HG02981 (cell line): Measurements from ENCODE around the gene NOG.

Experiments
- ATAC-seq: cut with Tn5 transposase; IDR thresholded peaks from one replicate; pipeline ENCODE4 v1.9.1; 2021; ENCODE audit warnings: mild to moderate bottlenecking, moderate library complexity; ENCODE audit not compliant: unreplicated experiment

The NOG gene

DNA sequence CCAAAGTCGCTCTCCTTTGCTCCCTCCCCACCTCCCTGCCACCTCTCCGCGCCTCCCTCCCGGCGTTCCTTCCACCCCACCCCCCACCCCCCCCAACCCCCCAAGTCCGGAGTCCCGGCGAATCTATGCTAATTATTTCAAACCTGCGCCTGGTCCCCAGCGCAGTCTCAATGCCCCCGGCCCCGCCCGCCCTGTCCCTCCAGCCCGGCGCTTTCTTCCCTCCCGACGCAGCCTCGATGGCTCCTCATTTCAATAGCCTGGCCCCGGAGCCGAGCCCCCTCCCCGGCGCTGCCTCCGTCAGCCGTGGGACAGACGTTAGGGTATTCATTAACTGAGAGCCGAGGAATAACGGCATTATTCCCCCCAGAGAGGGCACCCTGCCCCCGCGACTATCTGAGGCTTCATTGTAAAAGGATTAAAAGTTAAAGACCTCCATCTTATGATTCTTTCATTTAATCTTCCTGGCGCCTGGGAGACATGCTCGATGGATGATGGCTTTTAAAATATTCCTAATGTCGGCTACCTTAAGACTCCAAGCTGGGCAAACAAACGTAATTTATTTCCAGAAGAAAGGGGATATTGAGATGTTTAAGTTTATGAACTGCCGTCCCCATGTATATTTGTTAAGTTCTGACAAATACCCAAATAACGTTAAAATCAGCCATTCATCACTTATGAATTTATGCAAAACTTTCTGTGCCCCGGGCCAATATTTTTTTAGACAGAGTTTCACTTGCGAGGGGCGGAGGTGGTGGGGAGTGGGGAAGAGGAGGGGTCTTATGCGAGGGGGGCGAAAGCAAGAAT, 3.4 kb downstream of the NOG start:
- no peak for ATAC-seq

DNA sequence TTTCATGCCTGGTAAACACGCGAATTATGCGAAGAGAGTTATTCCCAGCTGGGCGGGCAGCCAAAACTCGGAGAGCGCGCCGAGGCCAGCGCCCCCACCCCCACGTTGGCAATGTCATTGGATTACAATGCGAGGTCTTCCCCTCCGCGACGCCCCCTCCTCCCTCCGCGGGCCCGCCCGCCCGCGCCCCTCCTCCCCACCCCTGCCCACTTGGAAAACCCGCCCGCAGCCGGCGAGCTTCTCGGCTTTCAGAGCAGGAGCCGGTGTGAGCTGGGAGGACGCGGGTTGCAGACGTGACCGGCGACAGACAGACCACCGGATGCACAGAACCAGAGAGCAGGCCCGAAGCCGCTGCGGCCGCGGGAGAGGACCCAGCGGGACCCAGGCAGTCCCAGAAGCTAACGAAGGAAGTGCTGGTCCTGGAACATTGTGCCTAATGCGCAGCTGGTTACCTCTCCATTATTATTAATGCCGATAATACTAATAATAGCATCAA, 4.0 kb downstream of the NOG start:
- no peak for ATAC-seq

DNA sequence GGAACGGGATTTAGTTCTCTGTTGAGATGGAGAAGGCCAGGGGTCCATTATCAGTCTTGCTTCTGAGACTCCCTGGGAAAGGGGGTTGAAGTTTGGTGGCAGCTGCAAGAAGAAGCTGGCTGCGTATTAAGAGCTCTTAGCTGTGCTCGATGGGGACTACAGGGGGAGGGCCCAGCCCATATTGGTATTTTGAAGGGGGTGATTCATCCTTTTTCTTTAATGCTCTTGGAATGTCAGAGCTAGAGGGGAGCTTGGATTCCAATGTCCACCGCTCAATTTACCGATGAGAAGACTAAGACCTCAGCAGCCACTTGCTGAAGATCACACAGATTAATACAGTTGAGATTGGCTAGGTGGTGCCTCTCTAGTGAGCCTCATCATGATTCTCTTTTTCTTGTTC, 5.0 kb downstream of the NOG start:
- no peak for ATAC-seq

DNA sequence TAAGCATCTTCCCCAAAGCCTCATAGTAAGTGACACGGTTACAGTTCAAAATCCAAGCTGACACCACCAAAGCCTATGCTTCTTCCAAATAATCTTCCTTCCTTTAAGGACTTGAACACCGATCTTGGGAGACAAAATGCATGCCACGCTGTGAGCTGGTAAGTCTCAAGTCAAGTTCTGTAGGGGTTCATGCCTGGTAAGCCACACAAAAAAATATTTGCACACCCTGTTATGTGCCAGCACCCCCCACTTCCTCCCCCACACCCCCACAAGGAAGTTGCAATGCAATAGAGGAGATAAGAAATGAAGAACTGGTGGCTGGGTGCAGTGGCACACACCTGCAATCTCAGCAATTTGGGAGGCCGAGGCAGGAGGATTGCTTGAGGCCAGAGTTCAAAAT, 5.6 kb downstream of the NOG start:
- ATAC-seq = no peak

DNA sequence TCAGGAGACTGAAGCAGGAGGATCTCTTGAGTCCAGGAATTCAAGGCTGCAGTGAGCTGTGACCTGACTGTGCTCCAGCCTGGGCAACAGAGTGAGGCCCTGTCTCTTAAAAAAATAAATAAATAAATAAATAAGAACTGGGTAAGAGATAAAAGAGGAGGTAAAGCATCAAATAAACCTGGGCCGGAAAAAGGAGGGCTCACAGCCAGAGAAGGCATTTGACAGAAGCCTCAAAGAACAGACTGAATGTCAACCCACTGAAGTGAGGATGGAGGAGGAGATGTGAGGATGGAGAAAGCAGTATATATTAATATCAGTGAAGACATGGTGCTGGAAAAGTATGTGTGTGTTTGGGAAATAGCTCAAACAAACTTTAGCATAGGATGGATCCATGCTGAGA, 6.1 kb downstream of the NOG start:
- ATAC-seq = no peak

DNA sequence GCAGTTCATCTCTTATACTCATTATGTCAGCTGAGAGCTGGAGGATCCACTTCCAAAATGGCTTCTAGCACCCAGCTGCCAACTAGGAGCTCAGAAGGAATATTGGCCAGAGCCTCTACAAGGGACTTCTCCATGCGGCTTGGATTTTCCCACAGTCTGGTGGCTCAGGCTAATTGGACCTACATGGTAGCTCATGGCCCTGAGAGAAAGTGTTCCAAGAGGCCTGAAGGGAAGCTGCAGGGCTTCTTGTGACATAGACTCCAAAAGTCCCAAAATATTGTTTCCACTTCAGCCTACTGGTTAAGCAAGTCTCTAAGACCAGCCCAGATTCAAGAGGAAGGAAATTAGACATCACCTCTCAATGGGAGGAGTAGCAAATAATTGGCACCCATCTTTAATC, 6.8 kb downstream of the NOG start:
- ATAC-seq = no peak

DNA sequence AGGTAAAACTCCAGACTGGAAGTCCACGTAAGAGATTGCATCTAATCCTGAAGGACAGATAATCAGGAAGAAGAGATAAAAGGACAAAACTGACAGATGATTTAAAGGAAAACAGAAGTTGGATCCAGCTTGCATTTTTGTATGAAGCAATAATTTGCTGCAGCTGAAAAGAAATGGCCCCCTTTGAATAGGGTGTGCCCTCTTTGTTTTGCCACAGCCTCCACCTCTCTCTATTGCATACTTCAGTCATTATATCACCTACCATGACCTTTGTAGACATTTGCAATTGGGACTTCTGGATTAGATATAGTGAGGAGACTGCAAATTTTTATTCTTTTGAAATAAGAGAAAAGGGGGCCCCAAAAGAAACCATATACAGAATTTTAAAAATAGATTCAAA, 8.1 kb downstream of the NOG start:
- no peak for ATAC-seq

DNA sequence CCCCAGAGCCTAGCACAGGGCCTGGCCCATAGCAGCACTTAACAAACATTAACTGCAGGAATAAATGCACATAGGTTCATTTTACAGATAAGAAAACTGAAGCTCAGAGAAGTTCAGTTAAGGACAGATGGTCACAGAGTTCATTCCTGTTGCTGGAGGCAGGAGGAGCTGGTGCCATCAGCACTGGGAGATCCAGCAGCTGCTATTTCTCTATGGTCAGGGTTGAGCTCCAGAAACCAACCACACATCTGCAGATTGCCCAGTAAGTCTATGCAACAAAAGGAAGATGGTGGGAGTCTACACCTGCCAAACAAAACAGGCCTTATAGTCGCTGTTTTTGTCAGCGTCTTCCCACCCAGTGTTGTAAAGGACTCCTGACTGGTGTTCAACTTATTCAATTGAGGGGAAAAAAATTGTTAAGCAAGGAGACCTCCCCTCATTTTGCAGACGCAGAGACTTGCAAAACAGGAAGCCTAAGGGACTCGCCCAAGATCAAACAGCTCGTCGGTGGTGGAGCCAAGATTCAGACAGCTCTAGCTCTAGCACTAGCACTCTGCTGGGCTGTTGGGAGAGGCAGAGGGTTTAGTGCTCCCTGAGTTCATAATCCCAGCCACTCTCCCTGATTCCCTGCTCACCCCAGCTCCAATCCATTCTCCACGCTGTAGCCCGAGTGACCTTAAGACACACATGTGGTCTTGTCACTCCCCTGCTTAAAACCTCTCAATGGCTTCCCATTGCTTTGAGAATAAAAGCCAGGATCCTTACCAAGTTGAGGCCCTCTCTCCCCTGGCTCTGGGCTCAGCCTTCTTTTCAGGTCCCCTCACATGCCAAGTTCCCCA, 9.0 kb downstream of the NOG start:
- no peak for ATAC-seq

DNA sequence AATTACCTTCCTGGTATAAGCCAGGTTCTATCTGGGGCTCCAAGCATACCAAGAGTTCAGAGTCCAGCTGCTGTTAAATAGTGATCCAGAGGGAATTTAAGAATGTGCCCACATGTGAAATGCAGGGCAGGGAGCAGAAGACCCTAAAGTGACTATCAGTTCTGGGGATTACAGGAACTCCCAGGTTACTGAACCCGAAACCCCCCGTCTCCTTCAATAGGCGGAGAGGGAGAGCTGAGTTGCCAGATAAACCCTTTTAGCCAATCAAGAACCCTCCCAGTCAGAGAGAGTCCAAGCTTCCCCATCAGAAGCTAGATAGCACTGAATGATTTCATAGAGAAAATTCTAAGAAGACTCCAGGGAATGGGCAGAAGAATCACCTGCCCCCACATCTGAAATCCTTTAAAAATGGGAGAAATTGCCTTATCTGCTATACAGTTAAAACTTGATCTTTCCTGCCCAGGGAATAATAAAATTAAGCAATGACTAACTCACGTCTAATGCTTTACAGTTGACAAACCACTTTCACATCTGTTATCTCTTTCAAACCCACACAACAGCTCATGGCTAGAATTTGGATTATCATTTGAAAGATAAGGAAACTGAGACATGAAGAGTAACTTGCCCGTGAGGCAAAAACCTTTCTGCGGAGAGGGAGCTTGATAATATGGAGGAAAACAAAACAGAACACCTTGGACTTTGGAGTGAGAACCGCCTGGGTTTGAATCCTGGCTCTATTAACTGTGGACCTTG, 10.2 kb downstream of the NOG start:
- ATAC-seq = no peak

DNA sequence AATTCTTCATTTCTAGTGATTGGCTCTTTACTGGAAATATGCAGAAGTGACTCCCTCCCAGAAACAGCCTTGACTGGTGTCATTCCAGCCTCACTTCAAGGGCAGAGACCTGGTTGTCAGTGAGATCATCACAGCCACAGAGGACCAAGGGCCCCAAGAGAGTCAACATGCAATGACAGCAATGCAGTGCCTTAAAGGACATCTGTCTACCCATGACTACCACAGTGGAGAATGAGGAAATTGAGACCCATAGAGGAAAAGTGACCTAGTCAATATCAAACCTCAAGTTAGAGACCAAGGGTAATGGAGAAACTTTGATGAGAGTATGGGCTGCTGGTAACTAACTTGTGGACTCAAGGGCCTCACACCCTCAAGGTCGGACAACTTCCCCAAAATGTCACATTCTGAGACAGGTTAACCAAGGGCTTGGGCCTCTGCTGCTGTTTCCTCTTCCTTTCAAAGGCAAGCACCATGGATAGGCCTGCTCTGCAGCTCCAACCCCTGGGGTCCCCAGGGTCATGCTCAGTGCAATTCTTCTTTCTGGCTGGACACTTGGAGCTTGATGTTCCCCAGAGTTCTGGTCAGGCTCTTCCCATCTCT, 11.3 kb downstream of the NOG start:
- ATAC-seq = no peak

DNA sequence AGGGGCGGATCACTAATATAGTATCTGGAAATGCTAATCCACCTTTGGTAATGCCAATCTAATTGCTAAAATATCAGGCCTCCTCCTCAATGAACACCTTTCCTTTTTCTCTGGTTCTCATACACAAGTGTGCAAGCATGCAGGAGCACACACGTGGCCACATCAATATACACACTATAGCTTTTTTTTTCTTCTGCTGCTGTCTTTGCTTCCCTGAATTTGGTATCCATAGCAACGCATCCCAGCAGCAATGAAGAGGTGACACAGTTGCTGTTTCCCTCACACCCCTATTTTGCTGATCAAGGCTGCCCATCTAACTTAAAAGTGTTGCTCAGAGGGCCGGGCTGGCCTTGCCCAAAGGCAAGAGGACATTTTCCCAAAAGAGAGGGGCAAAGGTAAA, 15.4 kb downstream of the NOG start:
- no peak for ATAC-seq

DNA sequence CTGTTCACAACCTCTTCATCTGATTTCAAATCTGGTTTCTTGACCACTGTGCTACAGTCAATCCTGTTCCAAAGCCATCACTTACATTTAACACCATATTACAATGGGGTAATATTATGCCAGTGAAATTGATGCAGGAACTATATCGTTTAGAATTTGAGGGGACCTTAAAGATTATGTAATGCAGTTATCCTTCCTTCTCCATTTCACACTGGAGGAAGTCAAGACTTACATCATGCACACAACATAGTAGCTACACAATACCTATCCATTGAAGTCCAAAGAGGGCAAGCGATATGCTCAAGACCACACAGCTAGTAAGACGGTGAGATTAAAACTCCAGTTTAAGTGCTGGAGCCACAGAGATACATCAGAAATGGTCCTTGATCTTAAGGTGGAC, 16.8 kb downstream of the NOG start:
- no peak for ATAC-seq

DNA sequence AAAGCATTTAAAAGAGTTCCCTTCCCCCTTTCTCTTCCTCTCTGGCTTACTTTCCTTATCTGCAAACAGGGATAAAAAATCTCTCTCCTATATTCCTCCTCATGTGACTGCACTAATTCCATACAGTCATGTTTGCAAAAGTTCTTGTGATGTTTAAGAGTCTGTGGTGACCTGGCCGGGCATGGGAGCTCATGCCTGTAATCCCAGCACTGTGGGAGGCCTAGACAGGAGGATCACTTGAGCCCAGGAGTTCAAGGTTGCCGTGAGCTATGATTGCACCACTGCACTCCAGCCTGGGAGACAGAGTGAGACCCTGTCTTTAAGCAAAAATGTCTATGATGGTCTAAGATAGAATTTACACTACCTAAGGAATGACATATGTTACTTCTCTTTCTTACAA, 19.6 kb downstream of the NOG start:
- no peak for ATAC-seq

DNA sequence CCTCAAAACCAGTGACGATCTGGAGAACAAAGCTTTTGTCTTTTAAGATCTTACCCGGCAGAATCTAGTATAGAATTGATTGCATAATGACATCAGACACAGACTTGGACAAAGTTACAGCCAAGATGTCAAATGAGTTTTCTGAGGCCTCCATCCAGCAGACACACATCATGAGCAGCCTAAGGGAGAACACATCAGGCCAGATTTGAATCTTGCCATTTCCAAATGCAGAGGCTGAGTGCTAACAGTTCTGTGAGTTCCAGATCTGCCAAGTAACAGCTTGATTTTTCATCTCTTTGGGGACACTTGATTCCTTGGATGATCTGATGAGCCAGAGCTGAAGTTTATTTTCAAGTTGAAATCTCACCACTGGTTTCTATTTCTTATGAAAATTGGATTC, 21.0 kb downstream of the NOG start:
- no peak for ATAC-seq

DNA sequence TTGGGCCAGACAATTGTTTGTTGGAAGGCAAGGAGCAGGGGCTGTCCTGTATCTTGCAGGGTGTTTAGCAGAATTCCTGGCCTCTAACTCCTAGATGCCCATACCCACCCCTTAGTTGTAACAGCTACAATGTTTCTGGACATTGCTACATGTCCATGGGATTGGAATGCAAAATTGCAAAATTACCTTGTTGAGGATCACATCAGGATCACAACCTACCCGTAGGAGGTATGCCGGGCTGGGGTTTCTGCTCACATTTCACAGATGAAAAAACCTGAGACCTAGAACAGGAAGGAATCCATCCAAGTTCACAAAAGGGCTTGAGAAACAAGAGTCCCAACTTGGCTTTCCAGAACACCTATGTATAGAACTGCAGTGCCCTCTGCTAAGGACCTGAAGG, 22.7 kb downstream of the NOG start:
- ATAC-seq = no peak

DNA sequence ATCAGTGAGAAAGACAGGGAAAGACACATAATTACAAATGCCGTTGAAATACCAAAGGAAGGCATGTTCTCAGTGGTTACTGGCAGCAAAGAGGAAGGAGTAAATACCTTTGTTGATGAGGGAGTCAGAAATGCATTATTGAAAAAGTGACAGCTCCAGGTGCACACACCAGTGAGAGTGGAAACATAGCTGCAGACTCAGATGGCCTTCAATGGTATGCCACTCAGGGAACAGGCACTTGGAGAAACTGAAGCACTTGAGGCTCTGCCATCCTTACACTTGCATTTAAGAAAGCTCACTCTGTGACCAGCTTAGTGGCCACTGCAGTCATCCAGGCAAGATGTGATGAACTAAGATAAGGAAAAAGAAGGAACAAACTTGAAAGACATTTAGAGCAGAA, 29.9 kb downstream of the NOG start:
- no peak for ATAC-seq

DNA sequence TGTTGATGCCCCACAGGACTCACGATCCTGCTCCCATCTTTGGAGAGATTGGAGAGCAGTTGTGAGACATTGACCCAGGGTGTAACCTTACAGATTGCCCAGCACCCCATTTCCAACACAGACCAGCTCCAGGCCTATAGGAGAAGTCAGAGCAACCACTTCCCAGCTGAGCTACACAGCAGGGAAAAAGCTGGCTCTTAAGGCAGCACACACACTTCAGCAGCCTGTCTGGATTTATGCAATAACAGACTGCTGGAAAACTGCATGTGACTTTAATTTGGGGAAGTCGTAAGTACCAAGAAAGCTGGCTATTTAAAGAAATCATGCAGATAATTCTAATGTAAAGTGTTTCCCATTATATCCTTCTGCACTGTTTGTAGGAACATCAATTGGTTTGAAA, 30.8 kb downstream of the NOG start:
- ATAC-seq = no peak

DNA sequence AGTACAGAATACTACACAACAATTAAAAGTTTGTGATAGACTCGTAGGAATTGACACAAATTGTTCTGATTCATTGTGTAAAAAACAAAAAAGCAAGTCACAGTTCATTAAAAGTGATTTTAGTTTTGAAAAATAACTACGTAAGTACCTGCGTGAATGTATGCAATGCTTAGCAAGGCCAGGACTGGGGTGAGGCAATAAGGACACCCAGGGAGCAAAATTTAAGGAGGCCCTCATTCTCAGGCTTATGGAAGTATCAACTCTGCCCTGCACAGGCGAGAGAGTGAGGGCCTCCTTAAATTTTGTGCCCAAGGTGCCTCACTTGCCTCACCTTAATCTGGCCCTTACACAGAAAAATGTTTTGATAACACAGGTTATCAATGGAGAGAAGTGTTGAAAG, 31.4 kb downstream of the NOG start:
- ATAC-seq = no peak

DNA sequence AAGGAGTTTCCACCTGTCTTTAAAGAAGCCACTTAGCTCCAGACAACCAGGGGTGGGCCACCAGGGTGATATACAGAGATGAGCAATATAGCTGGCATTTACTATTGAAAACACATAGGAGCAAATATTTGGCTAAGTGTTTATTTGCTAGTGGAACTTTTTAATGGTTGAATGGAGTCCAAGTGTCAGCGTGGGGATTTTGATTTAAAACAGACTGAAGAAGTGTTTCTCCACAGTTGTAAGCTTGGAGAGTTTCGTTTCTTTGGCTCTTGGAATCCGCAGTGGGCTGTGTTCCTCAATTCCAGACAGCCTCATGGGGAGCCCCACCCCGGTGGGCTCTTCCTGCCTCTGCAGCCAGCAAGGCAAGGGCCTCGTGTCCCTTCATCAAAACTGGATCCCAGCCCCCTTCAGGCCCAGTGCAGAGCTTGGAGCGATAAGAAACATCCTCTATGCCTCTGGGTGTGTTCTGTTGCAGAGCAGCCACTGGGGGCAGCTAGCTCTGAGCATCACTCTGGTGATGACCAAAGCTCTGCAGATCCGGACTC, 36.1 kb downstream of the NOG start:
- ATAC-seq = no peak

DNA sequence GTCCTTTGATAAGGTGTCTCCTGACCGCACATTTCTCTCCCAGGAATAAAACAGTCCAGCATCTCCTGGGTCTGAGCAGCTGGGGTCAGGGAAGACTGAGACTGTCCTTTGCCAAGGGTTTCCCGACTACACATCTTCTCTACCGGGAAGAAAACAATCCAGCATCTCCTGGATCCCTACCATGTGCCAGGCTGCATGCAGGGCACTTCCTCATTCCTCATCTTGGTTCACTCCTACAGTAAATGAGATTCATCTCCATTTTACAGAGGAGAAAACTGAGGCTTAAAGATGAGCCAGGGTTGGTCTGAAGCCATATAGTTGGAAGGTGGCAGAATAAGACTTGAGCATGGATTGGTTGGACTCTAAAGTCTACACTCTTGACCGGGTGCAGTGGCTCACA, 36.7 kb downstream of the NOG start:
- no peak for ATAC-seq

DNA sequence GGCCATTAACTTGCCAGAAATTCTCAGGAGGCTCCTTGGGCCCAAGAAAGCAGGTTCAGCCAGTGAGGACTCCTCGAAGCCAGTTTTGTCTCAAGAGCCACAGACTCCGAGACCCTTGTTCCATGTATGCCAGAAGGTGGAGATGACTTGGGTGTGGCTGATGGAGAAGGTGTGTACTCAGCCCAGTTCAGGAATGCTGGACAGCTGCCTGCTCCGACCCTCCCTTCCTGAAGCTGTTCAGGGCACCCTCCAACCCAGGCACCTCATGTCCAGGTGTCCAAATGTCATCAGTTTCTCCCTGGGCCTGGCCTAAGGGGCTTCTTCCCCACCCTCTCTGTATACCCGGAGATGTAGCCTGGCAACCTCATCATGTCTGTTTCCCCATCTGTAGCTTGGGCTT, 40.2 kb downstream of the NOG start:
- ATAC-seq = no peak
